ENCODE data around the gene OSBPL3. TPM values are rescaled to one million over a fixed set of nuclear protein-coding genes. Genes with fewer than 3 reads are reported as not detected.

The OSBPL3 gene
- total and polyA plus RNA-seq, 11 donors, result 1.5 to 14.3 (median 4.9) TPM

DNA sequence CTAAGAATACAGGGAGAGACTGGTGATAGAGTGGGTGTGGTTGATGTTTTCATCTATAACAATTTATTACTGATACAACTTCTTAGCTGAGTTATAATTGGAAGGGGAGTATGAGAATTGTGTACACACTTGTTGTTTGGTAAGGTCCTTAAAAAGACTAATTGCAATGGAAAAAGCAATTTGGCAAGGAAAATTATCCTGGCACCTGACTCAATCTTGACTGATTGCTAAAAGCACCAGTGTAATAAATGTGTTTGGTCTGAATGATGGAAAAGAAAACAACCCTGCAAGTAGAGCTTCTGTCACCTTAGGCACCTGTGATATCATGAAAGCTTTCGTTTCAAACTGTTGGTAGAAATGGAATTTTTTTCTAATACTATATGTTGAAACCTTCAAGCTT, 216.0 kb downstream of the OSBPL3 start:
- Histone ChIP-seq H3K4me1 (peaks cover 0 to 21% (median 4%) of the 10 kb centered on the region in 12 donors), H3K27me3 (no peaks in the 10 kb centered on the region), H3K27ac (no peak overlapping the region), H3K9me3 (no peaks in the 10 kb centered on the region), H3K36me3 (no peaks in the 10 kb centered on the region), H3K4me3 (no peak overlapping the region)
- TF ChIP-seq CTCF (IDR thresholded peaks at IDR 0.05), result no peak
- no peak for TF ChIP-seq POLR2A (IDR thresholded peaks at IDR 0.05)
- intact Hi-C loops (cut with DNase I), result no loop called here
- DNase-seq (no peak), ATAC-seq (no peak)
- WGBS, 4 donors, result 53 to 88% (median 71%) methylated on average over 1 of the region's 1 CpG

GRCh38 chr7:24763303-24763901, 216.6 kb downstream of the OSBPL3 start:
- no peak for TF ChIP-seq POLR2A (IDR thresholded peaks at IDR 0.05)
- no peak for ATAC-seq
- no peak for DNase-seq
- WGBS, 4 donors, result 64 to 79% (median 69%) methylated on average over 5 of the region's 5 CpGs
- no peak overlapping the region for H3K27ac ChIP-seq
- H3K4me3 ChIP-seq, result no peak overlapping the region
- intact Hi-C loops (cut with DNase I), result no loop called here
- H3K4me1 ChIP-seq, result peaks cover 0 to 22% (median 4%) of the 10 kb centered on the region in 12 donors
- H3K9me3 ChIP-seq, result no peaks in the 10 kb centered on the region
- no peaks in the 10 kb centered on the region for H3K36me3 ChIP-seq
- H3K27me3 ChIP-seq, result peaks cover 0 to 5% (median 0%) of the 10 kb centered on the region in 9 donors

DNA sequence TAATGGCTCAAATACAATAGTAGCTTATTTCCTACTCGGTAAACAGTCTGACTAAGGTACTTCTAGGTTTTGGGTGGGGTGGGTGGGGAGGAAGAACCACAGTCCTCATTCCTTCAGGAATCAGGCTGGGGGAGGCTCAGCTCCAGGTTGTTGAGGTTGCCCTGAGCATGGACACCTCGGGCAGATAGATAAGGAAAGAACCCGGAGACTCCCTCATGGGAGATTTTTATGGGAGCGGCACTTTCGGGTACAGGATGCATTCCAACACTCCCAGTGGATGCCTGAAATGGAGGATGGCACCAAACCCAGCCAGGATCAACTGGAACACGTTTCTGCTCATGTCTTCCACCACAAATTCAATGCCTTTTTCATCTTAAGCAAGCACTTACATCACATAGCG, 217.2 kb downstream of the OSBPL3 start:
- Histone ChIP-seq H3K27ac (no peak overlapping the region), H3K4me3 (no peak overlapping the region), H3K9me3 (no peaks in the 10 kb centered on the region), H3K36me3 (no peaks in the 10 kb centered on the region), H3K27me3 (peaks cover 0 to 9% (median 0%) of the 10 kb centered on the region in 9 donors), H3K4me1 (peaks cover 0 to 28% (median 5%) of the 10 kb centered on the region in 12 donors)
- WGBS, 4 donors, result 65 to 74% (median 67%) methylated on average over 7 of the region's 7 CpGs
- no peak for DNase-seq
- intact Hi-C loops (cut with DNase I), result no loop called here
- no peak for ATAC-seq
- no peak for TF ChIP-seq CTCF (IDR thresholded peaks at IDR 0.05)
- no peak for TF ChIP-seq POLR2A (IDR thresholded peaks at IDR 0.05)

GRCh38 chr7:24760968-24761367, 219.0 kb downstream of the OSBPL3 start:
- whole genome bisulfite sequencing, 4 donors, result 57 to 81% (median 78%) methylated on average over 1 of the region's 1 CpG
- intact Hi-C loops (cut with DNase I), result no loop called here
- Histone ChIP-seq H3K9me3 (no peaks in the 10 kb centered on the region), H3K27me3 (peaks cover 0 to 11% (median 0%) of the 10 kb centered on the region in 9 donors), H3K4me1 (peaks cover 0 to 34% (median 7%) of the 10 kb centered on the region in 12 donors), H3K27ac (no peak overlapping the region), H3K36me3 (no peaks in the 10 kb centered on the region), H3K4me3 (no peak overlapping the region)
- no peak for DNase-seq
- TF ChIP-seq CTCF (IDR thresholded peaks at IDR 0.05) (no peak), POLR2A (IDR thresholded peaks at IDR 0.05) (no peak)
- no peak for ATAC-seq

Measured in heart left ventricle (tissue), 16 donors.